CD4-positive, alpha-beta T cell treated with Interleukin-6 at 100 ng/mL for 8 hours (primary cell): ENCODE data around the gene CFAP299.
A peak's percentile ranks its signal among the peaks of the same experiment; 100 is the strongest.
"Not testable (repeated sequence)": the region's sequence is repeated elsewhere in the genome, so short reads cannot be mapped to it uniquely, and the experiment has no call there.

Experiments
- DNase-seq: peaks from one replicate; pipeline ENCODE4 v3.0.0-alpha.2; 2020; ENCODE audit warnings: mixed read lengths, low spot score

CFAP299 gene

GRCh38 chr4:80331693-80332092 lies 3.8 kb upstream of the CFAP299 start:
- no peak for DNase-seq

- no peak for DNase-seq
Observed at GRCh38 chr4:80333121-80333520, 2.4 kb upstream of the CFAP299 start.

DNA sequence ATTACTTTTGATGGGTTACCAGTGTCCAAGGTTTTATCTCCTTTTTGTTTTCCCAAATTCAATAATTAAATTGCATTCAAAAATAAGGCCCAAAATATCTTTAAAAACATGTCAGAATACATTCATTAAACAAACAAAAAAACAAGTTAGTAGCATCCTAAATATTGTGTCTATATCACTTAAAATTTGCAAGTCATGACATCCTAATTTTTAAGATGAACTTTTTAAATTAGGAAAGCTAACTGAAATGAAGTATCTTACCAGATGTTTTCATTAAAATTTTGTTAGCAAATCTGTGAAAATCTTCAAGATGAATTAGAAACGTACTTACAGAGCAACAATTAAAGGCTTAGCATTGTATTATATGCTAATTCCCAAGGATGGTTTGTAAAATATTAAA lies 962 bp upstream of the CFAP299 start:
- DNase-seq, result no peak

- no peak for DNase-seq
Observed at GRCh38 chr4:80335226-80335553, 340 bp upstream of the CFAP299 start.

DNA sequence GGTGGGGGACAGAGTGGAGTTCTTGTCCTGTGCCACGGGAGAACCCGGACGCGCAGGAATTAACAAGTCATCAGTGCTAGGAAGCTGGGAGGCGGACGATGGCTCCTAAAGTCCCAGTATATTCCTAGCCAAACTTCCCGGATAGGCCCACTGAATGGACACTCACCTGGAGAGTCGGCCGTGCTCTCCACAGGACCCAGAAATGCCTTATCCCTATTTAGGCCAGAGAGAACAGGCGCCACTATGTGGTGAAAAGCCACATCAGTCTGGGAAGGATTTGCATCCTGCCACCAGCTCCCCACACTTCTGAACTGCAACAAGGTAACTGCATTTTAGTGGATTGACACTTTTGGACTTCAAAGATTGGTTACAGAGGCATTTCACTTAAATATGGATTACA lies 1.1 kb downstream of the CFAP299 start:
- no peak for DNase-seq

DNA sequence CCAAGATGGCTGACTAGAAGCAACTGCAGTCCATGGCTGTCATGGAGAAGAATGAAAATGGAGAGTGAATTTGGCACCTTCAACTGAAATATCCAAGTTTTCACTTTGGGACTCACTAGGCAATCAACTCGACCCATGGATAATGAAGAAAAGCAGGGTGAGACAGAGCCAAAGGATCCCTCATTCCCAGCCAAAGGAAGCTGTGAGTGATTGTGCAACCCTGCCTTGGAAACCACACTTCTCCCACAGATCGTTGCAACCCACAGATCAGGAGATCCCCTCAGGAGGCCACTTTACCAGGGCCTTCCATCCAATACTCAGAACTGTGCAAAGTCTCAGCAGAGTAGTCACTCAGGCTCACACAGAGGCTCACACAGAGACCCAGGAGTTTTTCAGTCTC lies 4.5 kb downstream of the CFAP299 start:
- DNase-seq, result no peak

DNA sequence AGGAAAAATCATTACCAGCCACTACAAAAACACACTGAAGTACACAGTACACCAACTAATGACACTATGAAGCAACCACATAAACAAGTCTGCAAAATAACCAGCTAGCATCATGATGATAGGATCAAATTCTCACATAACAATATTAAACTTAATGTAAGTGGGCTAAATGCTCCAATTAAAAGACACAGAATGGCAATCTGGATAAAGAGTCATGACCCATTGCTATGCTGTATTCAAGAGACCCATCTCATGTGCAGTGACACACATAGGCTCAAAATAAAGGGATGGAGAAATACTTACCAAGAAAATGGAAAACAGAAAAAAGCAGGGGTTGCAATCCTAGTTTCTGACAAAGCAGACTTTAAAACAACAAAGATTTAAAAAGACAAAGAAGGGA lies 7.2 kb downstream of the CFAP299 start:
- not testable (repeated sequence) for DNase-seq

- peak; percentile 20 for DNase-seq
Observed at GRCh38 chr4:80343887-80344286, 8.4 kb downstream of the CFAP299 start.

DNA sequence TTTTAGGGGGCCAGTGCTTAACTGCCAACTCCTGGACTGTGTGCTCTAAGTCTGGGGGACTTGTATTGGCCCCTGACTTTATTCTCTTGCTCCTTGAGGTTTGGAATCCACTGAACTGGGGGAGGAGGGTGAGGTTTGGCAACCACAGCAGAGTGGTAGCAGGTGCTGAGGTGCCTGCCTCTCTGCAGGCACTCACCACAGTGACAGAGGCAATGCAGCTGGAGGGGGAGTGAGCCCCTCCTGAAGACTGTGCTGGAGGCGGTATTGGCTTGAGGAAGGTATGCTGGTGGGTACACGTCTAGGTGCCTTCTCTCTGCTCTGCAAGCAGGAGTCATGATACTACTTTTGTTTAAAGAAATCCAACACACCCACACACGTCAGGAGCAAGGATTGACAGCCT lies 24.6 kb downstream of the CFAP299 start:
- no peak for DNase-seq

GRCh38 chr4:80360900-80361299 lies 25.4 kb downstream of the CFAP299 start:
- DNase-seq, result no peak

DNA sequence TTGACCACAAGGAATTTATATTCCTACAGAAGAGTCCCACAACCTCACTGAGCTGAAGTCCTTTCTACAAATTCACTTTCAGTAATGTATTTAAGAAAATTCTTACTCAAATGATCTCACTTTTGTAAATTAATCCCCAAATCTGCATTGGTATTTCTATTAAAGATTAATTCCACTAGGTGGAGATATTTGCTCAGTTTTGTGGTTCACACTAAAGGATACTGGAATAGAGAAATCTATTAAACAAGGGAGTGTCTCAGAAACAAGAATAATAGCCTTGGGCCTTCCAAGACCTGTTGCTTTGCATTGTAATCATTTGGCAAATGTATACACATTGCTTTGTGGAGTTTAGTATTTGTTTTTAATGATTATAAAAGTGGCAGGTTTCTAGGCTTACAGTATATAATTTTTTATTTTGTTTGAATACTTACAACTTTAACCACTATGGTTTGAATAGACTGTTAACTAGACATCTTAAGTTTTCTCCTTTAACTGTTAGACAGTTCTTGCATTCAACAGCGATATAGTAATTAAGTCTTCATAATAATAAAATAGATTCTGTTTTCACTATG lies 25.9 kb downstream of the CFAP299 start:
- DNase-seq, result peak; percentile 9

DNA sequence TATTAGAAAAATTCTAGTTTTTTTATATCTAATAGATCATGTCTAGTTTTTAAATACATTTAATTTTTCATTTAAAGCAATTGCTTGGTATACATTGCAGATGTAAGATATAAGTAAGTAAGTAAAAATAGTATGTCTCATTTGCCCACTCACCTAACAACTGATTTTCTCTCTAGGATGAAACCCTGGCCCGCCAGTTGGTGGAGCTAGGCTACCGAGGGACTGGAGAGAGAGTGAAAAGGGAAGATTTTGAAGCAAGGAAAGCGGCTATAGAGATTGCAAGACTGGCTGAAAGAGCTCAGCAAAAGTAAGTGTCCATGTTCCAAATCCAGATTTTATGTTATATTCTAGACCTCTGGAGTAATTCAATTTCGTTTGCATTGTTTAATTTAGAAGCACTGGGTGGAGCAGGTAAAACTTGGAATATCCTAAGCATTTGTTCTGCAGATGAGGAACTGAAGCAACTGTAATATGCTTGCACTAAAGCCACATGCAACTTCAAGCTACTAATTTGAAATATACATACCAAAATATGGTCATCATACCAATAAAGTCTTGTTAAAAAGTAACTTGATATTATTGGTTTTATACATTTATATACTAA lies 27.1 kb downstream of the CFAP299 start:
- peak; percentile 35 for DNase-seq

- peak; percentile 52 for DNase-seq
Observed at GRCh38 chr4:80365928-80366327, 30.4 kb downstream of the CFAP299 start.

DNA sequence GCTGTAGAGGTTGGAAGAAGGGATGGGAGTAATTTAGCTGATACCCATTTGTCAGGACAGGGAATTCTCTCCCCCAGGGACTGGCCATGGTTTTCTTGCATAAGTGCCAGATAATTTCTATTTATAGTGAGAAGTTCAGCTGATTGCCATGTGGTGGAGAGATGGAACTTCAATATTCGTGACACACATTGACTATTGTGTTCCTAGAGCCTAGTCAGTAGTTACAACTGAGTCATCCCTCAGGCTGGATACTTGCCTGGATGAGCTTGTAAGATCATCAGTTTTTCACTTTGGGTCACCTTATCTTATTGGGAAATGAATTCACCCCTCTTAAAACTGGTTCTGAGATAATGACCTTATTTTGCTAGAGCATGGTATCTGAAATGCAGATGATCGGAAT lies 32.2 kb downstream of the CFAP299 start:
- no peak for DNase-seq

GRCh38 chr4:80370635-80371034 lies 35.1 kb downstream of the CFAP299 start:
- DNase-seq, result no peak

- no peak for DNase-seq
Observed at GRCh38 chr4:80371046-80371445, 35.5 kb downstream of the CFAP299 start.

DNA sequence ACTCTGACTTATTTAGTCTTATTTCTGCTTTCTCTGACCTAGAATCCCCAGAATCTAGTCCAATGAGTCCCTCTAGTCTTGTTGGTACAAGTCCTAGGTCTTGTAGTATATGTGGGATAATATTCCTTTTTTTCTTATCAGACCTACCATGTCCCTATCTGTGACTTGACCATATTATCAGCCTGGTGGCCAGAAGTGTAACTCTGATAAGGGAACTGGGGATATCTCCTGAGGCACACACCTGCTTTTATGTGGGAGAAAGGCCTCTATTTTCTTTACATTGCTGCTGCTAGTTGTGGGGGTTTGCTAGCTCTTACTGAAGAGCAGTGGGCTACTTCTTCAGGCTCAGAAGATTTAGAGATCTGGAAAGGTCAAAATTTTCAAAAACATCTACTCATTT lies 38.6 kb downstream of the CFAP299 start:
- no peak for DNase-seq

GRCh38 chr4:80382090-80382832 lies 46.7 kb downstream of the CFAP299 start:
- no peak for DNase-seq

- no peak for DNase-seq
Observed at GRCh38 chr4:80385397-80386280, 50.1 kb downstream of the CFAP299 start.

GRCh38 chr4:80386281-80386886 lies 50.9 kb downstream of the CFAP299 start:
- no peak for DNase-seq

DNA sequence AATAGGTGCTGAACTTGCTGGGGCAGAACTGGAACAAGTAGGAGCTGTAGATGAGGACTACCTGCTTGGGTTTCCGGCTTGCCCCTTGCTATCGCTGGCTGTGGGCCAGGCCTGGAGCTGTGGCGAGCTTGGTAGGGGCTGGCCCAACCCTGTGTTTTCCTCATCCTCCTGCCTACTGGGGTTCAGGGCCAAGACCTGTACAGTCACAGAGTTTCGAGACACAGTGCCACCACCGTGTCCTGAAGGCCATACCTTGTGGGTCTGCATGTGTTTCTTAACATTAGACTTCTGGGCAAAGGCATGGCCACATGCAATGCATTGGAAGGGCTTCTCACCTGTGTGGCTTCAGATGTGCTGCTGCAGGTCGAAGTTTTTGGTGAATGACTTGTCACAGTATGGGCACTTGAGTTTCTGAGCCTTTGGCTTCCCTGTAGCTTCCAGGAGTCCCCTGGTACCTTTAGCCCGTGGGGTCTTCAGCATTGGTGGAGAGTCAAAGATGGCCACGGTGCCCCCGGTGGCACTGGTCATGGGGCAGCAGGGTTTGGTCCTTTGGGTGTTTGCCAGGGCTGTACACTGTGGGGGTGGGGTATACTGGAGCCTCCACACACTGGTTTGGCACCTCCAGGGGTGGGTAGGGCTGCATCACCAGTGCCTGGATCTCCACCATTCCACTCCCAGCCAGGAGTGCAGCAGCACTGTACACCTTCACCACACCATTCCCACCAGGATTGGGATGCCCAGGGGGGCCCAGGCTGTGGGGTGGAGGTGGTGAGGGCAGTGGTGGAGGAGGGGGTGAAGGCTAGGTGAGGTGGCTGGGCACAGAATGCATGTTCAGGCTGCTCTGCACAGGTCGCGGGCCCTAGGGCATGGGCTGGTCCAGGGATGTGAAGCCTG lies 52.1 kb downstream of the CFAP299 start:
- no peak for DNase-seq
